Adrenal gland (tissue), 12 donors: ENCODE measurements around the gene SLAMF8. TPM values are rescaled to one million over a fixed set of nuclear protein-coding genes. Genes with fewer than 3 reads are reported as not detected.

ENCODE experiments used
- DNase-seq, 7 donors: peaks; one replicate each; pipeline ENCODE4 v3.0.0-alpha.2; 2019 to 2020
- H3K27ac ChIP-seq, 5 donors: fragments of 200-600 bp; sonication (generic) in 4 of 5; 1 replicate in 3 of 5; 2 replicates in 2 of 5; pipeline versions ENCODE4 v1.5.1 to v1.8.0; 2016 to 2020; ENCODE audit warnings: mild to moderate bottlenecking in 1 of 5
- H3K27me3 ChIP-seq: fragments of 200-600 bp; 2 replicates; pipeline ENCODE4 v1.8.0; 2021
- H3K36me3 ChIP-seq, 2 donors: fragments of 200-600 bp; replicated peaks in 1 of 2; 1 replicate in 1 of 2; 2 replicates in 1 of 2; pipeline versions ENCODE4 v1.5.1 to v1.8.0; 2018 to 2022
- H3K4me1 ChIP-seq, 2 donors: fragments of 200-600 bp; replicated peaks in 1 of 2; 1 replicate in 1 of 2; 2 replicates in 1 of 2; pipeline versions ENCODE4 v1.5.1 to v1.8.0; 2018 to 2021
- H3K4me3 ChIP-seq, 4 donors: fragments of 200-600 bp; sonication (generic) in 3 of 4; one replicate each; pipeline ENCODE4 v1.5.1; 2016 to 2018
- H3K9me3 ChIP-seq, 3 donors: fragments of 200-600 bp; sonication (generic) in 1 of 3; replicated peaks in 1 of 3; 1 replicate in 2 of 3; 2 replicates in 1 of 3; pipeline versions ENCODE4 v1.5.1 to v1.8.0; 2016 to 2021
- POLR2A ChIP-seq, 2 donors: fragments of 450-650 bp; IDR thresholded peaks; one replicate each; pipeline ENCODE4 v1.6.1; 2017; ENCODE audit warnings: antibody characterized with exemption in 2 of 2, mild to moderate bottlenecking in 2 of 2, moderate library complexity in 1 of 2
- WGBS, 4 donors: extraction: QIAGEN DNeasy Blood & Tissue Kit in 2 of 4; methylation state at CpG; one replicate each; pipeline versions ENCODE4 v1.1.5 to v1.1.7; 2013 to 2017; 5-methylcytosine and 5-hydroxymethylcytosine counted together
- intact Hi-C, 2 donors: fragments of 100-400 bp; cut with DNase I; formaldehyde crosslinking; loops; one replicate each; pipeline versions ENCODE4 v1.14.1 to v1.15.0; 2022 to 2023
- polyA plus RNA-seq, 3 donors: library from polyadenylated mRNA; stranded (reverse); fragments of 200-250 nt in 2 of 3; fragments of 350-450 nt in 1 of 3; fragmentation: Illumina TruSeq in 1 of 3; extraction: RNeasy Lipid Tissue Mini Kit (QIAGEN cat#74804) in 1 of 3; gene quantifications; one replicate each; pipeline ENCODE4 v1.2.3, GENCODE V29; 2013 to 2014
- total RNA-seq, 9 donors: library from RNA; depleted of rRNA in 4 of 9; stranded (reverse); fragments of >200 nt in 4 of 9; fragments of 120-200 nt in 1 of 9; fragmentation: NEBNext Ultra II Directional in 1 of 9; extraction: Animal tissue kit (Norgen Biotek cat#: 25700) in 1 of 9; gene quantifications; one replicate each; pipeline versions ENCODE4 v1.1.0 to v1.2.4, GENCODE V29; 2013 to 2023
- TF ChIP-seq, protein P1 (sequence below), 6 experiments: fragments of 450-650 bp in 4 of 6; fragments of 200-600 bp in 2 of 6; sonication (generic) in 1 of 6; IDR thresholded peaks; 1 replicate in 5 of 6; 2 replicates in 1 of 6; pipeline versions ENCODE4 v1.5.1 to v1.8.0; 2016 to 2021; ENCODE audit warnings: antibody characterized with exemption in 6 of 6, mild to moderate bottlenecking in 2 of 6, moderate library complexity in 1 of 6
- donor health status: healthy with polysubstance abuse.
- donor health status: Bipolar disorder and iron deficiency.
- donor health status: DM: yes; HTN: yes; CAD: no.
- donor health status: DM: no; HTN: no; CAD: no.
- donor health status: DM: no; HTN: no; CAD: no.
- donor health status: DM: yes; HTN: yes; CAD: no.

SLAMF8 gene
- total and polyA plus RNA-seq, 12 donors, result 0.55 to 24.2 (median 9.0) TPM

DNA sequence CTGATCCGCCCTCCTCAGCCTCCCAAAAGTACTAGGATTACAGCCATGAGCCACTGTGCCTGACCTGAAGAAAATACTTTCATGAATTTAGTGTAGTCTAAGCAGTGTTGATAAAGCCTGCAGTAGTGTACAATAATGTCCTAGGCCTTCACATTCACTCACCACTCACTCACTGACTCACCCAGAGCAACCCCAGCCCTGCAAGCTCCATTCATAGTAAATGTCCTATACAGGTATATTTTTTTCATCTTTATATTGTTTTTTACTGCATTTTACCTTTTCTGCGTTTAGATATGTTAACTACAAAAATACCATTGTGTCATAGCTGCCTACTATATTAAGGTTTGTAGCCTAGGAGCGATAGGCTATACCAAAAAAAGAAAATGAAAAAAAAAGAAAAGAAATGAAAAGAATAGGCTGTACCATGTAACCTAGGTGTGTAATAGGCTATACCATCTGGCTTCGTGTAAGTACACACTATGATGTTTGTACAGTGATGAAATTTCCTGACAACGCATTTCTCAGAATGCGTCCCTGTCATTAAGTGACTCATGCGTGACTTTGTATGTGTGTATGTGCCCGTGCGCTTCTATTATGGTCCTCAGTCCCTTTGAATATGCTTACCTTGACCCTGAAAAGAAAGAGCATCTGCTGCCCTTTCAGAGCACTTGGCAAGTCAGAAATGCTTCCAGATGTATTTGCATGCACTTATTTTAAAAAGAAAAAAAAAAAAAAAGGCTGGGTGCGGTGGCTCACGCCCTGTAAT is 9.2 kb upstream of the SLAMF8 start:
- Histone ChIP-seq H3K27ac (peak overlapping the region in 3 of 5 donors; percentile 37 to 75 (median 52)), H3K4me3 (no peak overlapping the region), H3K9me3 (no peaks in the 10 kb centered on the region), H3K27me3 (no peaks in the 10 kb centered on the region), H3K36me3 (no peaks in the 10 kb centered on the region), H3K4me1 (peaks cover 0 to 5% of the 10 kb centered on the region in 2 donors)
- WGBS, 4 donors, result 45 to 63% (median 56%) methylated on average over 11 of the region's 11 CpGs
- peak in 4 of 7 donors; percentile 30 to 56 (median 50) for DNase-seq
- intact Hi-C loops, result no loop called here
- TF ChIP-seq, protein P1, sequence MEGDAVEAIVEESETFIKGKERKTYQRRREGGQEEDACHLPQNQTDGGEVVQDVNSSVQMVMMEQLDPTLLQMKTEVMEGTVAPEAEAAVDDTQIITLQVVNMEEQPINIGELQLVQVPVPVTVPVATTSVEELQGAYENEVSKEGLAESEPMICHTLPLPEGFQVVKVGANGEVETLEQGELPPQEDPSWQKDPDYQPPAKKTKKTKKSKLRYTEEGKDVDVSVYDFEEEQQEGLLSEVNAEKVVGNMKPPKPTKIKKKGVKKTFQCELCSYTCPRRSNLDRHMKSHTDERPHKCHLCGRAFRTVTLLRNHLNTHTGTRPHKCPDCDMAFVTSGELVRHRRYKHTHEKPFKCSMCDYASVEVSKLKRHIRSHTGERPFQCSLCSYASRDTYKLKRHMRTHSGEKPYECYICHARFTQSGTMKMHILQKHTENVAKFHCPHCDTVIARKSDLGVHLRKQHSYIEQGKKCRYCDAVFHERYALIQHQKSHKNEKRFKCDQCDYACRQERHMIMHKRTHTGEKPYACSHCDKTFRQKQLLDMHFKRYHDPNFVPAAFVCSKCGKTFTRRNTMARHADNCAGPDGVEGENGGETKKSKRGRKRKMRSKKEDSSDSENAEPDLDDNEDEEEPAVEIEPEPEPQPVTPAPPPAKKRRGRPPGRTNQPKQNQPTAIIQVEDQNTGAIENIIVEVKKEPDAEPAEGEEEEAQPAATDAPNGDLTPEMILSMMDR (IDR thresholded peaks at IDR 0.05), result no peak
- no peak for TF ChIP-seq POLR2A (IDR thresholded peaks at IDR 0.05)

DNA sequence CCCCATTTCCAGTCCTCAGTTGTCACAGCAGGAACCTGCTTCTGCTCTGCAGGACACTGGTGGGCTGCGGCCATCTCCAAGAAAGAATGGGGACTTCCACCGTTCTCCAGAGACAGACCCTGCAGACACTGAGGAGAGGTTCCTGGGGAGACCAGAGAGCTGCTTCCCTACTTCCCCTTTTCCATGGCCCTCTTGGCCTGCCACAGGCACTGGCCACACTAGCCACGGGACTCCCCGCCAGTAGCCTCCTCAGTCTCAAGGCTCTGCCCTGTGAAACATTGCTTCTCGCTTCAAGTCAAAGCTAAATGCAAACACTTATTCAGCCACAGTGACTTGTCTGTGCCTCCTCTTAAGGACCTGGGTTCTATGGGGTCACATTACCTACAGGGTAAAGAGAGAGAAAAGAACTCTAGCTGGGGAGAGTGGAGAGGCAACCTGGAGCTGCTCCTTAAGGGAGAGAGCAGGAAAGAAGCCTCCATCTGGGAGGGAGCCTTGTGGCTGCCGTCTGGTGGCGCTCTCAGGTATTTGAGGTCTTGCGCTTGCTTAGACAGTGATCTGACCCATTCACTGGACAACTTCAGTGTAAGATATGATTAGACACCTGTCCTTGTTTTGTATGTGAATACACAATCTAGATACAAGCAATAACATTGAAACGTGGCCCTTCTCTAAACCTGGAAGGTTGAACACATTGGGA is 5.4 kb upstream of the SLAMF8 start:
- TF ChIP-seq POLR2A (IDR thresholded peaks at IDR 0.05), result no peak
- TF ChIP-seq, protein P1 (IDR thresholded peaks at IDR 0.05), result no peak
- H3K27me3 ChIP-seq, result no peaks in the 10 kb centered on the region
- no peaks in the 10 kb centered on the region for H3K36me3 ChIP-seq
- H3K4me3 ChIP-seq, result no peak overlapping the region
- intact Hi-C loops, result no loop called here
- H3K9me3 ChIP-seq, result no peaks in the 10 kb centered on the region
- WGBS, 4 donors, result 65 to 85% (median 76%) methylated on average over 9 of the region's 9 CpGs
- H3K4me1 ChIP-seq, result peaks cover 0 to 5% of the 10 kb centered on the region in 2 donors
- no peak overlapping the region for H3K27ac ChIP-seq
- peak in 2 of 7 donors; percentile 14 to 41 for DNase-seq

GRCh38 chr1:159823406-159823805 is 3.3 kb upstream of the SLAMF8 start:
- Histone ChIP-seq H3K27me3 (no peaks in the 10 kb centered on the region), H3K4me1 (no peaks in the 10 kb centered on the region), H3K9me3 (no peaks in the 10 kb centered on the region), H3K27ac (no peak overlapping the region), H3K4me3 (no peak overlapping the region), H3K36me3 (no peaks in the 10 kb centered on the region)
- DNase-seq, result no peak
- intact Hi-C loops, result no loop called here
- TF ChIP-seq POLR2A (IDR thresholded peaks at IDR 0.05), result no peak
- TF ChIP-seq, protein P1 (IDR thresholded peaks at IDR 0.05), result no peak
- 50 to 80% (median 60%) methylated on average over 1 to 7 of the region's 7 CpGs for WGBS, 4 donors

DNA sequence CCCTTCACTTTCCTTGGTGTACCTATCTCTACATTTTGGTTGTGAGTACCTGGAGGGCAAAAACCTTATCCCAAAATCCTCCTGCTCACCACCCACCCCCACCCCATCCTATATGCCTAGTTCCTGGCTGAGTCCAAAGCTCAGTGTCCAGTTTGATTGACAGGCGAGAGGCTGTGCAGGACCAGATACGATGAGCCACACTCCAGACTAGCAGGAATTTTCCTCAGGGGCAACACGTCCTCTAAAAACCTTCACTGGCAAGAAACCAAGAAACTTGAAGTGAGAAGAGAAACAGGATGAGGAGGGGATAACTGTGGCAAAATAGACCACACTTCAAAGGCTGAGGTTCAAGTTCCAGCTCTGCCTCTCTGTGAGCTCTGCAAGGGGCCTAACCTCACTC is 1.1 kb upstream of the SLAMF8 start:
- 67 to 77% (median 70%) methylated on average over 3 of the region's 3 CpGs for WGBS, 4 donors
- peaks cover 0 to 8% of the 10 kb centered on the region in 2 donors for H3K4me1 ChIP-seq
- TF ChIP-seq POLR2A (IDR thresholded peaks at IDR 0.05), result no peak
- TF ChIP-seq, protein P1 (IDR thresholded peaks at IDR 0.05), result no peak

More for the DNA sequence above, 1.1 kb upstream of the SLAMF8 start:
- Histone ChIP-seq H3K9me3 (no peaks in the 10 kb centered on the region), H3K4me3 (no peak overlapping the region), H3K27me3 (no peaks in the 10 kb centered on the region), H3K27ac (no peak overlapping the region), H3K36me3 (no peaks in the 10 kb centered on the region)
- intact Hi-C loops, result no loop called here
- no peak for DNase-seq
